ENCODE data around the gene GPN3. TPM values are rescaled to one million over a fixed set of nuclear protein-coding genes. Genes with fewer than 3 reads are reported as not detected.

Gene GPN3
- total and polyA plus RNA-seq, 2 of the 13 experiments (the other 11 are each of a cell fraction or from before 2014, with no cell fraction given) = 28.7 to 29.5 TPM

- TF ChIP-seq SIN3A (IDR thresholded peaks at IDR 0.05; ENCODE audit: borderline replicate concordance, low read depth, low read length) = peak; percentile 81; the same call in 1 of the 2 replicates
- TF ChIP-seq, protein P1, sequence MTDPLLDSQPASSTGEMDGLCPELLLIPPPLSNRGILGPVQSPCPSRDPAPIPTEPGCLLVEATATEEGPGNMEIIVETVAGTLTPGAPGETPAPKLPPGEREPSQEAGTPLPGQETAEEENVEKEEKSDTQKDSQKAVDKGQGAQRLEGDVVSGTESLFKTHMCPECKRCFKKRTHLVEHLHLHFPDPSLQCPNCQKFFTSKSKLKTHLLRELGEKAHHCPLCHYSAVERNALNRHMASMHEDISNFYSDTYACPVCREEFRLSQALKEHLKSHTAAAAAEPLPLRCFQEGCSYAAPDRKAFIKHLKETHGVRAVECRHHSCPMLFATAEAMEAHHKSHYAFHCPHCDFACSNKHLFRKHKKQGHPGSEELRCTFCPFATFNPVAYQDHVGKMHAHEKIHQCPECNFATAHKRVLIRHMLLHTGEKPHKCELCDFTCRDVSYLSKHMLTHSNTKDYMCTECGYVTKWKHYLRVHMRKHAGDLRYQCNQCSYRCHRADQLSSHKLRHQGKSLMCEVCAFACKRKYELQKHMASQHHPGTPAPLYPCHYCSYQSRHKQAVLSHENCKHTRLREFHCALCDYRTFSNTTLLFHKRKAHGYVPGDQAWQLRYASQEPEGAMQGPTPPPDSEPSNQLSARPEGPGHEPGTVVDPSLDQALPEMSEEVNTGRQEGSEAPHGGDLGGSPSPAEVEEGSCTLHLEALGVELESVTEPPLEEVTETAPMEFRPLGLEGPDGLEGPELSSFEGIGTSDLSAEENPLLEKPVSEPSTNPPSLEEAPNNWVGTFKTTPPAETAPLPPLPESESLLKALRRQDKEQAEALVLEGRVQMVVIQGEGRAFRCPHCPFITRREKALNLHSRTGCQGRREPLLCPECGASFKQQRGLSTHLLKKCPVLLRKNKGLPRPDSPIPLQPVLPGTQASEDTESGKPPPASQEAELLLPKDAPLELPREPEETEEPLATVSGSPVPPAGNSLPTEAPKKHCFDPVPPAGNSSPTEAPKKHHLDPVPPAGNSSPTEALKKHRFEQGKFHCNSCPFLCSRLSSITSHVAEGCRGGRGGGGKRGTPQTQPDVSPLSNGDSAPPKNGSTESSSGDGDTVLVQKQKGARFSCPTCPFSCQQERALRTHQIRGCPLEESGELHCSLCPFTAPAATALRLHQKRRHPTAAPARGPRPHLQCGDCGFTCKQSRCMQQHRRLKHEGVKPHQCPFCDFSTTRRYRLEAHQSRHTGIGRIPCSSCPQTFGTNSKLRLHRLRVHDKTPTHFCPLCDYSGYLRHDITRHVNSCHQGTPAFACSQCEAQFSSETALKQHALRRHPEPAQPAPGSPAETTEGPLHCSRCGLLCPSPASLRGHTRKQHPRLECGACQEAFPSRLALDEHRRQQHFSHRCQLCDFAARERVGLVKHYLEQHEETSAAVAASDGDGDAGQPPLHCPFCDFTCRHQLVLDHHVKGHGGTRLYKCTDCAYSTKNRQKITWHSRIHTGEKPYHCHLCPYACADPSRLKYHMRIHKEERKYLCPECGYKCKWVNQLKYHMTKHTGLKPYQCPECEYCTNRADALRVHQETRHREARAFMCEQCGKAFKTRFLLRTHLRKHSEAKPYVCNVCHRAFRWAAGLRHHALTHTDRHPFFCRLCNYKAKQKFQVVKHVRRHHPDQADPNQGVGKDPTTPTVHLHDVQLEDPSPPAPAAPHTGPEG (CRISPR knock-in tag; IDR thresholded peaks at IDR 0.05) = 0 out of 2 replicates have a peak, but pooled peaks have one; percentile 40
- 0 out of 2 replicates have a peak, but pooled peaks have one; percentile 33 for TF ChIP-seq ZNF850 (CRISPR knock-in tag; conservative IDR thresholded peaks at IDR 0.05)
- TF ChIP-seq MLLT10 (CRISPR knock-in tag; IDR thresholded peaks at IDR 0.05) = no peak
- TF ChIP-seq PCBP2 (optimal IDR thresholded peaks at IDR 0.05; ENCODE audit: low read depth, low read length, poor library complexity, severe bottlenecking) = no peak
- no peak for TF ChIP-seq RARG (CRISPR knock-in tag; IDR thresholded peaks at IDR 0.05; ENCODE audit: low read depth)
- no peak for TF ChIP-seq SMC3 (IDR thresholded peaks at IDR 0.05; ENCODE audit: low read length)
- TF ChIP-seq PTBP1 (IDR thresholded peaks at IDR 0.05; ENCODE audit: low read depth, low read length, poor library complexity, severe bottlenecking) = no peak
- TF ChIP-seq ERF (CRISPR knock-in tag; IDR thresholded peaks at IDR 0.05) = 0 out of 2 replicates have a peak, but pooled peaks have one; percentile 10
- no peak for TF ChIP-seq GLMP (CRISPR knock-in tag; IDR thresholded peaks at IDR 0.05; ENCODE audit: borderline replicate concordance)
- TF ChIP-seq, protein P2, sequence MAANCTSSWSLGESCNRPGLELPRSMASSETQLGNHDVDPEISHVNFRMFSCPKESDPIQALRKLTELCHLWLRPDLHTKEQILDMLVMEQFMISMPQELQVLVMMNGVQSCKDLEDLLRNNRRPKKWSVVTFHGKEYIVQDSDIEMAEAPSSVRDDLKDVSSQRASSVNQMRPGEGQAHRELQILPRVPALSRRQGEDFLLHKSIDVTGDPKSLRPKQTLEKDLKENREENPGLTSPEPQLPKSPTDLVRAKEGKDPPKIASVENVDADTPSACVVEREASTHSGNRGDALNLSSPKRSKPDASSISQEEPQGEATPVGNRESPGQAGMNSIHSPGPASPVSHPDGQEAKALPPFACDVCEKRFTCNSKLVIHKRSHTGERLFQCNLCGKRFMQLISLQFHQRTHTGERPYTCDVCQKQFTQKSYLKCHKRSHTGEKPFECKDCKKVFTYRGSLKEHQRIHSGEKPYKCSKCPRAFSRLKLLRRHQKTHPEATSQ (CRISPR knock-in tag; IDR thresholded peaks at IDR 0.05; ENCODE audit: borderline replicate concordance) = 0 out of 2 replicates have a peak, but pooled peaks have one; percentile 55
- peak; percentile 30; the same call in 1 of the 2 replicates for TF ChIP-seq ZNF678 (CRISPR knock-in tag; IDR thresholded peaks at IDR 0.05)
- TF ChIP-seq, protein P3, sequence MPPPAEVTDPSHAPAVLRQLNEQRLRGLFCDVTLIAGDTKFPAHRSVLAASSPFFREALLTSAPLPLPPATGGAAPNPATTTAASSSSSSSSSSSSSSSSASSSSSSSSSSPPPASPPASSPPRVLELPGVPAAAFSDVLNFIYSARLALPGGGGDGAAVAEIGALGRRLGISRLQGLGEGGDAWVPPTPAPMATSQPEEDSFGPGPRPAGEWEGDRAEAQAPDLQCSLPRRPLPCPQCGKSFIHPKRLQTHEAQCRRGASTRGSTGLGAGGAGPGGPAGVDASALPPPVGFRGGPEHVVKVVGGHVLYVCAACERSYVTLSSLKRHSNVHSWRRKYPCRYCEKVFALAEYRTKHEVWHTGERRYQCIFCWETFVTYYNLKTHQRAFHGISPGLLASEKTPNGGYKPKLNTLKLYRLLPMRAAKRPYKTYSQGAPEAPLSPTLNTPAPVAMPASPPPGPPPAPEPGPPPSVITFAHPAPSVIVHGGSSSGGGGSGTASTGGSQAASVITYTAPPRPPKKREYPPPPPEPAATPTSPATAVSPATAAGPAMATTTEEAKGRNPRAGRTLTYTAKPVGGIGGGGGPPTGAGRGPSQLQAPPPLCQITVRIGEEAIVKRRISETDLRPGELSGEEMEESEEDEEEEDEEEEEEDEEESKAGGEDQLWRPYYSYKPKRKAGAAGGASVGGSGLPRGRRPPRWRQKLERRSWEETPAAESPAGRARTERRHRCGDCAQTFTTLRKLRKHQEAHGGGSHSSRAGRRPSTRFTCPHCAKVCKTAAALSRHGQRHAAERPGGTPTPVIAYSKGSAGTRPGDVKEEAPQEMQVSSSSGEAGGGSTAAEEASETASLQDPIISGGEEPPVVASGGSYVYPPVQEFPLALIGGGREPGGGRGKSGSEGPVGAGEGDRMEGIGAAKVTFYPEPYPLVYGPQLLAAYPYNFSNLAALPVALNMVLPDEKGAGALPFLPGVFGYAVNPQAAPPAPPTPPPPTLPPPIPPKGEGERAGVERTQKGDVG (CRISPR knock-in tag; IDR thresholded peaks at IDR 0.05; ENCODE audit: borderline replicate concordance) = no peak
Observed at GRCh38 chr12:110403146-110403975, 64.7 kb downstream of the GPN3 start, which contains the start of gene ANAPC7 (continued).

All from HepG2 (cell line).